IPS-18c (cell line): ENCODE data around the gene IRF9.
A peak's percentile ranks its signal among the peaks of the same experiment; 100 is the strongest.

Source experiments
- H3K4me3 ChIP-seq: 2 replicates; pipeline ENCODE4 v1.7.0; 2013; ENCODE audit warnings: low read depth, mild to moderate bottlenecking, low read length, moderate library complexity; ENCODE audit not compliant: insufficient read depth
- H3K9me3 ChIP-seq: one replicate; pipeline ENCODE4 v1.6.1; 2013; ENCODE audit warnings: mild to moderate bottlenecking, low read length, moderate library complexity; ENCODE audit not compliant: control insufficient read depth, insufficient read depth

IRF9 gene

GRCh38 chr14:24160850-24161804, at the start of gene IRF9:
Gene IRF9, plus strand, starts transcription at chr14:24161265. Its CDS starts 880 bp downstream, at chr14:24162145.
- Histone ChIP-seq H3K9me3 (no peaks in the 10 kb centered on the region), H3K4me3 (peak within 1 kb of the TSS; percentile 40)

- H3K4me3 ChIP-seq = peak overlapping the region; percentile 98
These were observed 47.7 kb upstream of the IRF9 start for GRCh38 chr14:24113379-24113800.

GRCh38 chr14:24113801-24114531, 47.1 kb upstream of the IRF9 start:
- no peaks in the 10 kb centered on the region for H3K9me3 ChIP-seq
- H3K4me3 ChIP-seq = peak overlapping the region; percentile 98

More at GRCh38 chr14:24113379-24113800, 47.7 kb upstream of the IRF9 start:
- no peaks in the 10 kb centered on the region for H3K9me3 ChIP-seq

- no peaks in the 10 kb centered on the region for H3K9me3 ChIP-seq
These were observed 46.3 kb upstream of the IRF9 start, which contains the start of the genes DCAF11 and NRL for GRCh38 chr14:24114532-24115421. Gene DCAF11, plus strand, starts transcription at chr14:24114777. Its CDS starts 818 bp downstream, at chr14:24115595. Gene NRL, minus strand, starts transcription at chr14:24114949. Its CDS starts 32,101 bp downstream, at chr14:24082848.

GRCh38 chr14:24115422-24116127, 45.5 kb upstream of the IRF9 start:
- Histone ChIP-seq H3K9me3 (no peaks in the 10 kb centered on the region), H3K4me3 (peak overlapping the region; percentile 98)

More at GRCh38 chr14:24114532-24115421, 46.3 kb upstream of the IRF9 start, which contains the start of the genes DCAF11 and NRL:
- peak within 1 kb of the TSS; percentile 98 for H3K4me3 ChIP-seq

GRCh38 chr14:24116128-24116814, 44.8 kb upstream of the IRF9 start:
- no peaks in the 10 kb centered on the region for H3K9me3 ChIP-seq
- 0 out of 2 replicates have a peak overlapping the region, but pooled peaks have one; percentile 21 for H3K4me3 ChIP-seq

- no peak overlapping the region for H3K4me3 ChIP-seq
- H3K9me3 ChIP-seq = no peaks in the 10 kb centered on the region
These were observed 43.9 kb upstream of the IRF9 start for GRCh38 chr14:24117179-24117578.

GRCh38 chr14:24119691-24120090, 41.4 kb upstream of the IRF9 start:
- H3K9me3 ChIP-seq = no peaks in the 10 kb centered on the region
- H3K4me3 ChIP-seq = no peak overlapping the region

GRCh38 chr14:24121210-24121609, 39.9 kb upstream of the IRF9 start:
- Histone ChIP-seq H3K9me3 (no peaks in the 10 kb centered on the region), H3K4me3 (no peak overlapping the region)

- Histone ChIP-seq H3K4me3 (no peak overlapping the region), H3K9me3 (no peaks in the 10 kb centered on the region)
These were observed 38.6 kb upstream of the IRF9 start for GRCh38 chr14:24122416-24122815.

GRCh38 chr14:24122898-24123297, 38.2 kb upstream of the IRF9 start:
- Histone ChIP-seq H3K4me3 (no peak overlapping the region), H3K9me3 (no peaks in the 10 kb centered on the region)

- H3K4me3 ChIP-seq = no peak overlapping the region
These were observed 37.3 kb upstream of the IRF9 start for GRCh38 chr14:24123424-24124417.

GRCh38 chr14:24126939-24127338, 34.1 kb upstream of the IRF9 start:
- H3K9me3 ChIP-seq = no peaks in the 10 kb centered on the region
- no peak overlapping the region for H3K4me3 ChIP-seq

More at GRCh38 chr14:24123424-24124417, 37.3 kb upstream of the IRF9 start:
- no peaks in the 10 kb centered on the region for H3K9me3 ChIP-seq

- Histone ChIP-seq H3K9me3 (no peaks in the 10 kb centered on the region), H3K4me3 (no peak overlapping the region)
These were observed 33.4 kb upstream of the IRF9 start for GRCh38 chr14:24127673-24128072.
